Esophagus mucosa (tissue), 1 donor: ENCODE results near the gene OASL. TPM values are rescaled to one million over a fixed set of nuclear protein-coding genes. Genes with fewer than 3 reads are reported as not detected.
"Not testable (repeated sequence)": the region's sequence is repeated elsewhere in the genome, so short reads cannot be mapped to it uniquely, and the experiment has no call there.

Experiments used
- ATAC-seq: fragments of 200-7000 bp; cut with Tn5 transposase; one replicate; pipeline ENCODE4 v1.9.1; 2020
- total RNA-seq: library from RNA; stranded (reverse); gene quantifications from one replicate; pipeline ENCODE4 v1.2.4, GENCODE V29; 2023
- donor health status: DM: yes; HTN: yes; CAD: no.

Gene OASL
- 5.9 TPM for total RNA-seq

DNA sequence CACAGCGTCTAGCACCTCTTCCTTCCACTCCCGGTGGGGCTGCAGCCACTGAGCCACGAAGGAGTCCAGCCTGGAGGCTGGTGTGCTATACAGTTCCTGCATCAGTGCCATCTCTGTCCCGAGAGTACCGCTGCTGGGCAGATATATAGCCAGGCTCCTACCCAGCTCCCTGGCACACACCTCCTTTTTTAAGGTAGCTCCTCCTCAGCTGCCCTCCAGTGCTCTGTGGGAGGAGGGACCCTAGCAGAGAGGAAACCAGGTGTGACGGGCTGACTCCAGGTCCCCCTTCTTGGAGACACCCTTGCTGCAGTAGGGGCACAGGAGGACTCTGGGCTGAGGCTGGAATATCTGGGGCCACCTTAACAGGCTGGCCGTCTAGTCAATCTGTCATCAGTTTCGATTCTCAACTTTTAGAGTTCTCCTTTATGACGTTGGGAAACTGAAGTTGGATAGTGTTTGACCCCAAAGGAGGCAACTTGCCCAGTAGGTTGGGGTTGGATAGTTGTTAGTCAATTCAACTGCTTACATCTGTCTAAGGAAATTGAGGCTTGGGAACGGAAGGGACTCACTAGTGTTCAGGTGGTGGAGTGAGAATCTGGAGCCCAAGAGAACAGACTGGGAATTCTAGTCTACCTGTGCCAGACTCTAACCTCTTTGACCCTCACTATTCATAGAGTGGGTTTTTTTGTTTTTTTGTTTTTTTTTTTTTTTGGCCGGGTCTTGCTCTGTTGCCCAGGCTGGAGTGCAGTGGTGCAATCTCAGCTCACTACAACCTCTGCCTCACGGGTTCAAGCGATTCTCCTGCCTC lies at the start of gene OASL:
TSS of gene OASL (minus strand) at position 386 of the 808 bp plus-strand sequence. CDS start at position 111, 275 bp downstream.
- peak; percentile 76 for ATAC-seq

GRCh38 chr12:121088195-121088585 lies 49.1 kb upstream of the OASL start:
- no peak for ATAC-seq

GRCh38 chr12:121087467-121088194 lies 48.6 kb upstream of the OASL start:
- ATAC-seq: no peak

DNA sequence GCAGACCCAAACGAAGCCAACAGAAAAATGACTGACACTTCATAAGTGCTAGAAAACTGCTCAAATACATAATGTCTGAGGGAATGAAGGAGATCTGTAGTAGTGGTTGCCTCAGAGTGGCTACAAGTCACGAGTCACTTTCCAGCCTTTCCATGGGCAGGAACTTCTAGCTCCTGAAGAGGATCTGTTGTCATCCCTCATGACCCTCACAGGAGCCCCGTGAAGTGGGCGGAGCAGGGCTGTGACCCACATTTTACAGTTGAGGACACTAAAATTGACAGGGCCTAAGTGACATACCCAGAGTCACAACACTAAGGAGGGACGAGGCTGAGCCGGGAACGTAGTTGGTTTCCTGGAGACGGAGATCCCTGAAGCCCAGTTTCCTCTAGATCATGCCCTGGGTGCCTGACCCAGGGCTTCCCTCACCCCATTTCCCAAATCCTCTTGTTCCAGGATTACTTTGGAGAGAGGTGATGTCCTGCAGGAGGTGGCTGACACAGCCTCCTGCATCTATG lies 47.8 kb upstream of the OASL start:
- no peak for ATAC-seq

DNA sequence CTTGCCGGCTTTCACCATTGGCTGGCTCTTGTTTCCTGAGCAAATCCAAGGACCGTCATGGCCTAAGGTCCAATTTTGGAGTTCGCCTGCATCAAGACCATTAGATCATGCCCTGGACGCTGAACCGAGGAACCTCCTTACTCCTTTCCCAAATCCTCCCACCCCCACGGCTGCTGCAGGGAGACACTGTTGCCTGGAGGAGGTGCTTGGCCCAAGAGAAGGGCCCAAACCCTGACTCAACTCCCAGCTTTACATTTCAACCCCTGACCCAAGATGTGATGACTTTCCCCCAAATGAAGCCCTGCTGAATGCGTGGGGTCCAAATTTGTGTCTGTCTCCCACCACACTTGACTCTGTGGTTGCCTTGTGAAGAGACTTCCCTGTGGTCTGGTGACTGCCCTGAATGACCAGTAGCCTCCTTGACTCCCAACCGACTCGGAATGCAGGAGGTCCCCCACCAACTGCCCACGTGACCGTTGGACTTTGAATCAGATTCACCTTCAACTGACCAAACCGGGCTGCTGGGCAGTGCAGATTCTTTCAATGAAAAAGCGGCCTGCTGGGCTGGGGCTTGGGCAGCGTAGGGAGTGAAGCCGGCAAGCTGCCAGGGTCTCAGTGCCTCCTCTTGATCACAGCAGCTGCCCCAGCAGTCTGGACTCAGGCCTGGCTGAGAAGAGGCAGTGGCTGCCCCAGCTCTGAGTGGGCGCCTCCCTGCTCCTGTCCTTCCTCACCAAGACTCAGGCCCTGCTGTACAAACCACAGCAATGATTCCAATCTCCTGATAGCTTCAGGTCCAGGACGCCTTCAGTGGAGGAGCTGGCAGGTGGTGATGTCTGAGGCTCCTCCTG lies 46.7 kb upstream of the OASL start:
- no peak for ATAC-seq

DNA sequence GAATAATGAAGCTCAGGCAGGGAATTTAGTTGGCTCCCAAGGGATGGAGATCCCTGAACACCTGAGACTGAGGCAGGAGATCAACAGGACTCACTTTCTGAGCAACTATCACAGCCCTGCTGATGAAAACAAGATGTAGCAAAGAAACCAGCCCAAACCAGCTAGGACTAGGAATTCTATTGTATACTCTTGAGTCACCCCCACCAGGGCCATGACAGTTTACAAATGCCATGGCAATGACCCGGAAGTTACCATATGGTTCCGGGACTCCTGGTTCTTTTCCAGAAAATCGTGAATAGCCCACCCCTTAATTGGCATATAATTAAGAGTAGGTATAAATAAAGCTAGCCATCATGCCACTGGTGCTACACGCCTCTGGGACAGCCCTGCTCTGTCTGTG lies 46.0 kb upstream of the OASL start:
- ATAC-seq: no peak

DNA sequence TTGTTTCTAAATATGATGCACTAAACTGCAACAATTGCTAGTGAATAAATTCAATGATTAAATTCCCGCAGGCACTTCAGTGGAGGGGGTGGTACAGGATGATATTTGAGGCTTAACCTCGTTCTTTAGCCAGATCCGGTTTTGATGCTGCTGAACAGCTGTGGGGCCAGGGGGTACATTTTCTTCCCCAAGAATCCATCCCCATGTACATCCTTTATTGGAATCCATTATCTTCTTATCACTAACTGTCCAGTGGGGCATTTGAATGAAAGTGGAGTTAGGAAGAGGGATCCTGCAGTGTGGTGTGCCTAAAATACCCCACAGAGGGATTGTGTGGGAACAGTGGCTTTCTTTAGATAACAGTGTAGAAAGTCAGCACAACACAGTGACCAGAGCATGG lies 45.2 kb upstream of the OASL start:
- no peak for ATAC-seq

DNA sequence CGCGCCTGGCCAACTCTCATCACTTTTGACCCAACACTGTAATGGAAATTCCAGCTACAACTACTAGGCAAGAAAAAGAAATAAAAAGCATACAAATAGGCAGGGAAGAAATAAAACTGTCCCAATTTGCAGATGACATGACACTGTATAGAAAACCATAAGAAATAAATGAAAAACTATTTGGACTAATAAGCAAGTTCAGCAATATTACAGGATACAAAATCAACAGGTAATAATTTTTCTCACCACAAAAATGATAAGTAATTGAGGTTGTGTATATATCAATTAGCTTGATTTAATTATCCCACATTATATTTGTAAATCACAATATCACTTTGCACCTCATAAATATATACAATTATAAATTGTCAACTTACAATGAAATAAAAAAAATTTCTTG lies 41.9 kb upstream of the OASL start:
- no peak for ATAC-seq

DNA sequence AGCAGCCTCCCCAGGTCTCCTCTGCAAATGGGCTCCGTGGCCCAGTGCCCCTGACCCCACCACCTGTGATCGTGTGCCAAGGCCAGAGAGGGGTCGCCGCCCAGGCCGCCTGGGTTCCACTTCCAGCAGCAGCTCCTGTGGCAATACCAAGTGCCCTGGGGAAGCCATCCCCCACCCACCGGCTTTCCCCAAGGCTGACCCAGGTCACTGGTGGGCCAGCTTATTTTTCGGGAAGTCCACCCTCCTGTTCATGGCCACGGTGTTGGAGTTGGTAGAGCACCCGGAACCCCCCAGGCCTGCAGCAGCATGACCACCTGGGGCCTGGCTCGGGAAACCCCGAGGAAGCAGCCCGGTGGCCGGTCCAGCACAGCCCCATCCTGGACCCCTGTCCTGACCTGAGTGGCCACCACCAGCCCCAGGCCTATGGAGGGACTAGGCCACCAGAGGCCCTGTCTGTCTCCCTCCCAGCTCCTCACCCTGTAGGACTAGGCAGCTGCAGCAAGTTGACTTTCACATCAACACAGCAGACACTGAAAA lies 40.8 kb upstream of the OASL start:
- no peak for ATAC-seq

GRCh38 chr12:121077440-121077839 lies 38.4 kb upstream of the OASL start:
- not testable (repeated sequence) for ATAC-seq

GRCh38 chr12:121075911-121076310 lies 36.9 kb upstream of the OASL start:
- ATAC-seq: not testable (repeated sequence)

- no peak for ATAC-seq
Observed at GRCh38 chr12:121072147-121072546, 33.1 kb upstream of the OASL start.

- ATAC-seq: no peak
Observed at GRCh38 chr12:121069206-121069605, 30.2 kb upstream of the OASL start.

DNA sequence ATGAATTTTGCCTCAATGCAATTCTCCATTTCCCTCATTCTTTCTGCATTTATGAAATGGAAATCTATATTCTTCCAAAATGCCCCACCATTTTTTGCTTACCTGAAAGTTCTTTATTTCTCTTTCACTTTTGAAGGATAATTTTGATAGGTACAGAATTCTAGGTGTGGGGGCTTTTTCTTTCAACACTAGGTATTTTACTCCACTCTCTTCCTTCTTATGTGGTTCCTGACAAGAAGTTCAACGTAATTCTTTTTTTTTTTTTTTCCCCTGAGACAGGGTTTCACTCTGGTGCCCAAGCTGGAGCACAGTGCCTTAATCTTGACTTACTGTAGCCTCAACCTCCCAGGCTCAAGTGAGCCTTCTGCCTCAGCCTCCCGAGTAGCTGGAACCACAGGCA lies 26.3 kb upstream of the OASL start:
- ATAC-seq: no peak

DNA sequence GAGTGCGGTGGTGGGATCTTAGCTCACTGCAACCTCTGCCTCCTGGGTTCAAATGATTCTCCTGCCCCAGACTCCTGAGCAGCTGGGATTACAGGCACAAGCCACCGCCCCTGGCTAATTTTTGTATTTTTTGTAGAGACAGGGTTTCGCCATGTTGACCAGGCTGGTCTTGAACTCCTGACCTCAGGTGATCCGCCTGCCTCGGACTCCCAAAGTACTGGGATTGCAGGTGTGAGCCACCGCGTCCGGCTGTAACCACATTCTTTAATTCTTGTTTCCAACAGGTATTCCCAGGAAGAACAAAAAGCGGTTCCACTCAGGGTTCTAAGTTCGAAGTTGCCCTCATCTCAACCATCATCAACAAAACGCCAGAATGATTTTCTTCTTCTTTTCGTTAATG lies 25.5 kb upstream of the OASL start:
- not testable (repeated sequence) for ATAC-seq

DNA sequence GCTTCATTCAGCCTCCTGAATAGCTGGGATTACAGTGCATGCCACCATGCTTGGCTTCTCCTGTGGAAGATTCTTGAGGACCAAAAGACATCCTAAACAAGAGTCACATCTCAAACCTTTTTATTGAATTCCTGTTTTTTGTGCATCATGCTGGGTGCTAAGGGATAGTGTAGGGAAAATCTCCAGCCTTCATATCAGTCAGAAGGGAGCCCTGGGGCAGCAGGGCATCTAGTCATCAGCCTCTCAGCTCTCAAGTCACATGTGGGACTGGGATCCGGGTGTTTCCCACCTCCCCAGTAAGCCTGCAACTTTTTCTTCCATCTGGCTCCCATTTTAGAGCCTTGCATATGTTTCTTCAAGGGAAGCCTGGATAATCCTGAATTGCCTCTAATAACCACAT lies 25.1 kb upstream of the OASL start:
- ATAC-seq: no peak

GRCh38 chr12:121062391-121063045 lies 23.5 kb upstream of the OASL start:
- no peak for ATAC-seq

DNA sequence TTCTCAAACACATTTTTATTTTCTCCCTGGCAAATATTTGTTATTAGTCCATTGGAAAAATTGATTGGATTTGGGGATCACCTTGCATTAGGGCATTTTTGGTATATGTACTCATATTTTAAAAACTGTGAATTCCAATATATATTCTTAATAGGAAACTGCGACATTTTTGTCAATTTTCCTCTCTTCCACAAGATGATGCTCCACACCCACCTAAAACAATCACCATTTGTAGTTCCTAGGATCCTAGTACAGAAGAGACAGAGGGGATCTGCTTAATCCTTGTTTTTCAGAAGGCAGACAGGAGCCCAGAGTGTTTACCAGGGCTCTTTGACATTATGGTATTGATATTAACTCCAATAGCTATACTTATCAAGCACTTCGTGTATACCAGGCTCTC lies 22.8 kb upstream of the OASL start:
- no peak for ATAC-seq

- ATAC-seq: peak; percentile 70
Observed at GRCh38 chr12:121060149-121061001, 21.3 kb upstream of the OASL start.

DNA sequence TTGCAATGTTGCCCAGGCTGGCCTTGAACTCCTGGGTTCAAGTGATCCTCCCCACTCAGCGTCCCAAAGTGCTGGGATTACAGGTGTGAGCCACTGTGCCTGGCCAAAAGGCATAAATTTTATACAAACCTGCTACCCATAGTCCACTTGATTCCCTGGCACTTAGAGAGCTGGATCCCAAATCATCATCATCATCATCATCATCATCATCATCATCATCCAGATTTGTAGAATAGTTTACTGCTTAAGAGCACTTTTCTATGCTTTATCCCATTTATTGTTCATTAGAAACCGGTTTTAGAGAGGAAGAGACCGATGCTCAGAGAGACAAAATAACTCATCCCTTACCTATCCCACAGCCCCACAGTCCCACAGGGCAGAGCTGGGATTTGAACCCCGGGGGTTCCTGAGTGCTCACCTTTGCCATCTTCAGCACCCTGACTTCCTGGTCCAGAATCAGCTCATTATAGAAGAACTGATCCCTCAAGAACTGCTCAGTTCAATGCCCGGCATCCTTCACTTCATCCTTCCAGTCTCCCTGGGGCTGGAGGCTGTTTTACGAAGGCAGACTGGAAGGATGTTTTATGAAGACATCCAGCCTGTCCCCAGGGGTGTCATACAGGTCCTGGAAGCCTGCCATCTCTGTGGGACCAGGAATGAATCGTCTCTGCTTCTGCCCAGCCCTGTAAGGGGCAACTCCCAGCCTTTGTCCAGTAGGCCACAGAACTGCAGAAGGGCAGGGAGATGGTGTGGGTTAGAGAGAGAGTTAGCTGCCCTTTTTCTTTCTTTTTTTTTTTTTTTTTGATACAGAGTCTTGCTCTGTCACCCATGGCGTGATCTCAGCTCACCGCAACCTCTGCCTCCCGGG lies 20.2 kb upstream of the OASL start:
- ATAC-seq: peak; percentile 25
